Neural cell (in vitro differentiated cells): Measurements from ENCODE around the gene HSPB3. TPM values are rescaled to one million over a fixed set of nuclear protein-coding genes. Genes with fewer than 3 reads are reported as not detected.

Source experiments
- H2AFZ ChIP-seq: fragments of 200-600, 300-800 bp; sonication (generic), shearing (Covaris generic); 2 replicates; pipeline ENCODE4 v1.6.0; 2014; ENCODE audit warnings: low read depth, mild to moderate bottlenecking, antibody characterized with exemption, low read length, moderate library complexity
- H3F3A ChIP-seq: fragments of 200-600 bp; shearing (Covaris generic); 2 replicates; pipeline ENCODE4 v1.6.1; 2016; ENCODE audit warnings: mild to moderate bottlenecking, moderate library complexity, mixed read lengths, antibody characterized with exemption, low read length; ENCODE audit not compliant: insufficient read depth, poor library complexity, severe bottlenecking
- H3K27ac ChIP-seq: fragments of 200-600, 300-800 bp; sonication (generic), shearing (Covaris generic); 2 replicates; pipeline ENCODE4 v1.5.1; 2014; ENCODE audit warnings: mild to moderate bottlenecking, low read length, moderate library complexity
- H3K27me3 ChIP-seq: fragments of 300-800, 200-600 bp; sonication (generic), shearing (Covaris generic); 2 replicates; pipeline ENCODE4 v1.6.0; 2014; ENCODE audit warnings: mild to moderate bottlenecking, low read depth, low read length, moderate library complexity; ENCODE audit not compliant: insufficient read depth
- H3K36me3 ChIP-seq: fragments of 300-800, 200-600 bp; sonication (generic), shearing (Covaris generic); 2 replicates; pipeline ENCODE4 v1.5.1; 2014; ENCODE audit warnings: mild to moderate bottlenecking, antibody characterized with exemption, low read length, moderate library complexity; ENCODE audit not compliant: insufficient read depth
- H3K4me2 ChIP-seq: fragments of 300-800, 200-600 bp; sonication (generic), shearing (Covaris generic); 2 replicates; pipeline ENCODE4 v1.6.0; 2014; ENCODE audit warnings: mild to moderate bottlenecking, low read length
- H3K4me3 ChIP-seq: fragments of 300-800, 200-600 bp; sonication (generic), shearing (Covaris generic); 2 replicates; pipeline ENCODE4 v1.5.1; 2014; ENCODE audit warnings: mild to moderate bottlenecking, low read length, moderate library complexity
- H3K79me2 ChIP-seq: fragments of 200-600 bp; shearing (Covaris generic); replicated peaks from 2 replicates; pipeline ENCODE4 v1.6.0; 2014; ENCODE audit warnings: mild to moderate bottlenecking, low read length, moderate library complexity; ENCODE audit not compliant: insufficient read depth
- H3K9ac ChIP-seq: fragments of 300-800, 200-600 bp; sonication (generic), shearing (Covaris generic); 2 replicates; pipeline ENCODE4 v1.6.1; 2016; ENCODE audit warnings: mild to moderate bottlenecking, low read length, mixed read lengths
- H3K9me2 ChIP-seq: fragments of 200-600 bp; shearing (Covaris generic); 2 replicates; pipeline ENCODE4 v1.6.1; 2016; ENCODE audit warnings: mild to moderate bottlenecking, low read length, mixed read lengths; ENCODE audit not compliant: insufficient read depth
- H3K9me3 ChIP-seq: fragments of 200-600, 300-800 bp; sonication (generic), shearing (Covaris generic); 2 replicates; pipeline ENCODE4 v1.6.1; 2016; ENCODE audit warnings: mild to moderate bottlenecking, mixed run types, low read length, moderate library complexity, mixed read lengths
- H4K20me1 ChIP-seq: fragments of 200-600 bp; shearing (Covaris generic); 2 replicates; pipeline ENCODE4 v1.6.1; 2016; ENCODE audit warnings: mild to moderate bottlenecking, mixed run types; ENCODE audit not compliant: insufficient read depth
- EP300 ChIP-seq: fragments of 450-650 bp; conservative IDR thresholded peaks from 2 replicates; pipeline ENCODE4 v1.6.1; 2014; ENCODE audit warnings: antibody characterized with exemption, mild to moderate bottlenecking, moderate library complexity; ENCODE audit not compliant: poor library complexity, severe bottlenecking
- EZH2 ChIP-seq: fragments of 200-600, 300-800 bp; shearing (Covaris generic), sonication (generic); IDR thresholded peaks from 2 replicates; pipeline ENCODE4 v1.6.1; 2014; ENCODE audit warnings: antibody characterized with exemption, low read length, borderline replicate concordance, mild to moderate bottlenecking; ENCODE audit not compliant: insufficient read depth, poor library complexity, severe bottlenecking
- MXI1 ChIP-seq: fragments of 450-650 bp; conservative IDR thresholded peaks from 2 replicates; pipeline ENCODE4 v1.6.1; 2014; ENCODE audit warnings: antibody characterized with exemption, mild to moderate bottlenecking; ENCODE audit not compliant: poor library complexity, severe bottlenecking
- POLR2AphosphoS5 ChIP-seq: IDR thresholded peaks from 2 replicates; pipeline ENCODE4 v1.6.1; 2012
- SMC3 ChIP-seq: fragments of 450-650 bp; conservative IDR thresholded peaks from 2 replicates; pipeline ENCODE4 v1.6.1; 2014; ENCODE audit warnings: antibody characterized with exemption, mild to moderate bottlenecking, moderate library complexity; ENCODE audit not compliant: poor library complexity
- TAF1 ChIP-seq: IDR thresholded peaks from 2 replicates; pipeline ENCODE4 v1.6.1; 2012; ENCODE audit warnings: low read depth
- polyA minus RNA-seq: library from RNA; depleted of rRNA, polyadenylated mRNA; stranded (reverse); fragments of >200 nt; gene quantifications from 2 replicates; pipeline ENCODE4 v1.2.3, GENCODE V29; 2014
- polyA plus RNA-seq: library from polyadenylated mRNA; depleted of rRNA; stranded (reverse); fragments of >200 nt; gene quantifications from 2 replicates; pipeline ENCODE4 v1.2.3, GENCODE V29; 2014
- TF ChIP-seq, protein P1 (sequence below): IDR thresholded peaks from 2 replicates; pipeline ENCODE4 v1.6.1; 2012; ENCODE audit warnings: borderline replicate concordance
- TF ChIP-seq, protein P2 (sequence below): fragments of 450-650 bp; IDR thresholded peaks from 2 replicates; pipeline ENCODE4 v1.5.1; 2014; ENCODE audit warnings: antibody characterized with exemption, mild to moderate bottlenecking, moderate library complexity; ENCODE audit not compliant: poor library complexity, severe bottlenecking

The HSPB3 gene, protein sequence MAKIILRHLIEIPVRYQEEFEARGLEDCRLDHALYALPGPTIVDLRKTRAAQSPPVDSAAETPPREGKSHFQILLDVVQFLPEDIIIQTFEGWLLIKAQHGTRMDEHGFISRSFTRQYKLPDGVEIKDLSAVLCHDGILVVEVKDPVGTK
- polyA plus RNA-seq (not detected in 2 replicates), polyA minus RNA-seq (not detected in 2 replicates)

DNA sequence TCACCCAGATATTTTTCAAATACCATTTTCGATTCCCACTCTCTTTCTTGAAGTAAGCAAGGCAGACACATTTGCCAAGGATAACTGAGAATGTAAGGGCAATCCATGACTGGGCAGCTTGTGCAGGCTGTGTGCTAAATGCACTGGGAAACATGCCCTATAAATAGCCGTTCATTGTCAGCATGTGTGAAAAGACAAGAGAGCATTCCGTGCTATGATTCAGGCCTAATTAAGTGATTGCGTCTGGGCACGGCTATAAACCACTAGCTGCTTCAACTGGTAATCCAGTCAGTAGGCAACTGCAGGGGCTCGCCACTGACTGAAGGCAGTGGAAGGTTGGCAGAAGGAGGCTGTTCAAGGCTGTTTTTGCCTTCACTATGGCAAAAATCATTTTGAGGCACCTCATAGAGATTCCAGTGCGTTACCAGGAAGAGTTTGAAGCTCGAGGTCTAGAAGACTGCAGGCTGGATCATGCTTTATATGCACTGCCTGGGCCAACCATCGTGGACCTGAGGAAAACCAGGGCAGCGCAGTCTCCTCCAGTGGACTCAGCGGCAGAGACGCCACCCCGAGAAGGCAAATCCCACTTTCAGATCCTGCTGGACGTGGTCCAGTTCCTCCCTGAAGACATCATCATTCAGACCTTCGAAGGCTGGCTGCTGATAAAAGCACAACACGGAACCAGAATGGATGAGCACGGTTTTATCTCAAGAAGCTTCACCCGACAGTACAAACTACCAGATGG lies at the start of gene HSPB3:
TSS of gene HSPB3 (plus strand) at position 287 of the 745 bp plus-strand sequence. CDS start at position 378, 91 bp downstream.
- H3F3A ChIP-seq, result no peaks in the 10 kb centered on the region
- H3K79me2 ChIP-seq, result no peaks in the 10 kb centered on the region
- no peaks in the 10 kb centered on the region for H3K36me3 ChIP-seq
- H3K27me3 ChIP-seq, result no peaks in the 10 kb centered on the region
- no peak within 1 kb of the TSS for H3K4me2 ChIP-seq
- H3K9ac ChIP-seq, result no peak within 1 kb of the TSS
- H4K20me1 ChIP-seq, result no peaks in the 10 kb centered on the region
- H3K27ac ChIP-seq, result no peak within 1 kb of the TSS
- H2AFZ ChIP-seq, result no peak within 1 kb of the TSS
- no peak within 1 kb of the TSS for H3K4me3 ChIP-seq
- H3K9me2 ChIP-seq, result no peaks in the 10 kb centered on the region
- no peaks in the 10 kb centered on the region for H3K9me3 ChIP-seq
- no peak for TF ChIP-seq EZH2
- TF ChIP-seq TAF1, result no peak
- TF ChIP-seq MXI1, result no peak
- TF ChIP-seq SMC3, result no peak
- TF ChIP-seq POLR2AphosphoS5, result no peak
- TF ChIP-seq, protein P1, sequence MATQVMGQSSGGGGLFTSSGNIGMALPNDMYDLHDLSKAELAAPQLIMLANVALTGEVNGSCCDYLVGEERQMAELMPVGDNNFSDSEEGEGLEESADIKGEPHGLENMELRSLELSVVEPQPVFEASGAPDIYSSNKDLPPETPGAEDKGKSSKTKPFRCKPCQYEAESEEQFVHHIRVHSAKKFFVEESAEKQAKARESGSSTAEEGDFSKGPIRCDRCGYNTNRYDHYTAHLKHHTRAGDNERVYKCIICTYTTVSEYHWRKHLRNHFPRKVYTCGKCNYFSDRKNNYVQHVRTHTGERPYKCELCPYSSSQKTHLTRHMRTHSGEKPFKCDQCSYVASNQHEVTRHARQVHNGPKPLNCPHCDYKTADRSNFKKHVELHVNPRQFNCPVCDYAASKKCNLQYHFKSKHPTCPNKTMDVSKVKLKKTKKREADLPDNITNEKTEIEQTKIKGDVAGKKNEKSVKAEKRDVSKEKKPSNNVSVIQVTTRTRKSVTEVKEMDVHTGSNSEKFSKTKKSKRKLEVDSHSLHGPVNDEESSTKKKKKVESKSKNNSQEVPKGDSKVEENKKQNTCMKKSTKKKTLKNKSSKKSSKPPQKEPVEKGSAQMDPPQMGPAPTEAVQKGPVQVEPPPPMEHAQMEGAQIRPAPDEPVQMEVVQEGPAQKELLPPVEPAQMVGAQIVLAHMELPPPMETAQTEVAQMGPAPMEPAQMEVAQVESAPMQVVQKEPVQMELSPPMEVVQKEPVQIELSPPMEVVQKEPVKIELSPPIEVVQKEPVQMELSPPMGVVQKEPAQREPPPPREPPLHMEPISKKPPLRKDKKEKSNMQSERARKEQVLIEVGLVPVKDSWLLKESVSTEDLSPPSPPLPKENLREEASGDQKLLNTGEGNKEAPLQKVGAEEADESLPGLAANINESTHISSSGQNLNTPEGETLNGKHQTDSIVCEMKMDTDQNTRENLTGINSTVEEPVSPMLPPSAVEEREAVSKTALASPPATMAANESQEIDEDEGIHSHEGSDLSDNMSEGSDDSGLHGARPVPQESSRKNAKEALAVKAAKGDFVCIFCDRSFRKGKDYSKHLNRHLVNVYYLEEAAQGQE, result no peak
- no peak for TF ChIP-seq EP300

DNA sequence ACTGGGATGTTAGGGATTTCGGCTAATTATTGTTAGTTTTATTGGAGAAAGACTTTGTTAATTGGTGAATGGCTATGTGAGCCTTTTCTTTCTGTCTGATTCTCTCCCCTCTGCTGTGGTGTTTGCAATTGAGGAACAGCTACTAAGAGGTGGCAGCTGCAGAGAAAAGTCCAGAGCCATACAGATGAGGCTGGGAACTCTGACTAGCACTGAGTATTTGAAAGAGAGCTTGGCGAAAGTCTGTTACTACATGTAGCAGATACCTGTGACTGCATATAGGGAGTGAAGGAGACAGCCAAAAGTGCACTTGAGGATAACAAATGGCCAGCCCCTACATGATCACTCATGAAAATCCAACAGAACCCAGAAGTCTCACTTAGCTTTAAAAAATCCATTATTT lies 44.3 kb upstream of the HSPB3 start:
- no peak overlapping the region for H3K9ac ChIP-seq
- no peak overlapping the region for H2AFZ ChIP-seq
- H3F3A ChIP-seq, result no peaks in the 10 kb centered on the region
- H3K4me3 ChIP-seq, result no peak overlapping the region
- no peak overlapping the region for H3K4me2 ChIP-seq
- no peaks in the 10 kb centered on the region for H4K20me1 ChIP-seq
- H3K9me3 ChIP-seq, result no peaks in the 10 kb centered on the region
- H3K27ac ChIP-seq, result no peak overlapping the region
- no peak for TF ChIP-seq MXI1
- no peak for TF ChIP-seq POLR2AphosphoS5
- TF ChIP-seq, protein P2, sequence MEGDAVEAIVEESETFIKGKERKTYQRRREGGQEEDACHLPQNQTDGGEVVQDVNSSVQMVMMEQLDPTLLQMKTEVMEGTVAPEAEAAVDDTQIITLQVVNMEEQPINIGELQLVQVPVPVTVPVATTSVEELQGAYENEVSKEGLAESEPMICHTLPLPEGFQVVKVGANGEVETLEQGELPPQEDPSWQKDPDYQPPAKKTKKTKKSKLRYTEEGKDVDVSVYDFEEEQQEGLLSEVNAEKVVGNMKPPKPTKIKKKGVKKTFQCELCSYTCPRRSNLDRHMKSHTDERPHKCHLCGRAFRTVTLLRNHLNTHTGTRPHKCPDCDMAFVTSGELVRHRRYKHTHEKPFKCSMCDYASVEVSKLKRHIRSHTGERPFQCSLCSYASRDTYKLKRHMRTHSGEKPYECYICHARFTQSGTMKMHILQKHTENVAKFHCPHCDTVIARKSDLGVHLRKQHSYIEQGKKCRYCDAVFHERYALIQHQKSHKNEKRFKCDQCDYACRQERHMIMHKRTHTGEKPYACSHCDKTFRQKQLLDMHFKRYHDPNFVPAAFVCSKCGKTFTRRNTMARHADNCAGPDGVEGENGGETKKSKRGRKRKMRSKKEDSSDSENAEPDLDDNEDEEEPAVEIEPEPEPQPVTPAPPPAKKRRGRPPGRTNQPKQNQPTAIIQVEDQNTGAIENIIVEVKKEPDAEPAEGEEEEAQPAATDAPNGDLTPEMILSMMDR, result no peak
- no peaks in the 10 kb centered on the region for H3K27me3 ChIP-seq
- no peaks in the 10 kb centered on the region for H3K9me2 ChIP-seq
- H3K79me2 ChIP-seq, result no peaks in the 10 kb centered on the region
- no peaks in the 10 kb centered on the region for H3K36me3 ChIP-seq
